Measurements from ENCODE around the gene TMPRSS3.

TMPRSS3 gene

GRCh38 chr21:42351626-42352440 lies 44.0 kb downstream of the TMPRSS3 start:
- DNase-seq (ENCODE audit: low read depth, low spot score), result no peak

- DNase-seq (ENCODE audit: low read depth, low spot score), result no peak
Measured at GRCh38 chr21:42350927-42351426, 44.9 kb downstream of the TMPRSS3 start, which contains the start of gene TFF2. Gene TFF2 (minus strand): TSS chr21:42350994. CDS start chr21:42350957, 37 bp downstream.

GRCh38 chr21:42350318-42350910 lies 45.4 kb downstream of the TMPRSS3 start:
- DNase-seq (ENCODE audit: low read depth, low spot score), result no peak

DNA sequence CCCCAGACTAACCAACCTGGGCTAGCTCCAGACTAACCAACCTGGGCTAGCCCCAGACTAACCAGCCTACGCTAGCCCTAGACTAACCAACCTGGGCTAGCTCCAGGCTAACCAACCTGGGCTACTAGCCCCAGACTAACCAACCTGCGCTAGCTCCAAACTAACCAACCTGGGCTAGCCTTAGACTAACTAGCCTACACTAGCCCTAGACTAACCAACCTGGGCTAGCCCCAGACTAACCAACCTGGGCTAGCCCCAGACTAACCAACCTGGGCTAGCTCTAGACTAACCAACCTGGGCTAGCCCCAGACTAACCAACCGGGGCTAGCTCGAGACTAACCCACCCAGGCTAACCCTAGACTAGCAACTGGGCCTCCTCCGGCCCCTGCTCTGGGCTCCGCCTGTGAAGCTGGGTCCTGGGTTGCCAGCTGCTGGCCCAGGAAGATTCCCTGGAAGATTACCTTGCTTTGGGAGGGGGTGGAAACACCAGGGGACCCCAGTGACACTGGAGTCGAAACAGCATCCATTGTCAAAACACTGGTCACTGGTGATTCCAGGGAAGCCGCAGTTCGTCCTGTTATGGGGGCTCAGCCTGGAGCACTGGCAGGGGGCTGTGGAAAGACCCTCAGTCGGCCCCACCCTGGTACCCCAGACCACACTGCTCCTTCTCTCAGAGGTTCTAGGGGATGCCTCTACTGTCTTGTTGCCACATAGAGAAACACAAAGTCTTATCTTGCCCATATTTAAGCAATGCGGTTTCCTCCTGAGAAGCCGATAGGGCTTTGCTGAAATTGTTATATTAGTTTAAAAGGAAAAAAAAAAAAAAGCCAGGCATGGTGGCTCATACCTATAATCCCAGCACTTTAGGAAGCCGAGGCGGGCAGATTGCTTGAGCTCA lies 46.2 kb downstream of the TMPRSS3 start:
- no peak for DNase-seq (ENCODE audit: low read depth, low spot score)

DNA sequence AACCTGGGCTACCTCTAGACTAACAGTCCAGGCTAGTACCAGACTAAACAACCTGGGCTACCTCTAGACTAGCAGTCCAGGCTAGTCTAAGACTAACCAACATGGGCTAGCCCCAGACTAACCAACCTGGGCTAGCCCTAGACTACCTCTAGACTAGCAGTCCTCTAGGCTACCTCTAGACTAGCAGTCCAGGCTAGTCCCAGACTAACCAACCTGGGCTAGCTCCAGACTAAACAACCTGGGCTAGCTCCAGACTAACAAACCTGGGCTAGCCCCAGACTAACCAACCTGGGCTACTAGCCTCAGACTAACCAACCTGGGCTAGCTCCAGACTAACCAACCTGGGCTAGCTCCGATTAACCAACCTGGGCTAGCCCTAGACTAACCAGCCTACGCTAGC lies 47.1 kb downstream of the TMPRSS3 start:
- no peak for DNase-seq (ENCODE audit: low read depth, low spot score)

DNA sequence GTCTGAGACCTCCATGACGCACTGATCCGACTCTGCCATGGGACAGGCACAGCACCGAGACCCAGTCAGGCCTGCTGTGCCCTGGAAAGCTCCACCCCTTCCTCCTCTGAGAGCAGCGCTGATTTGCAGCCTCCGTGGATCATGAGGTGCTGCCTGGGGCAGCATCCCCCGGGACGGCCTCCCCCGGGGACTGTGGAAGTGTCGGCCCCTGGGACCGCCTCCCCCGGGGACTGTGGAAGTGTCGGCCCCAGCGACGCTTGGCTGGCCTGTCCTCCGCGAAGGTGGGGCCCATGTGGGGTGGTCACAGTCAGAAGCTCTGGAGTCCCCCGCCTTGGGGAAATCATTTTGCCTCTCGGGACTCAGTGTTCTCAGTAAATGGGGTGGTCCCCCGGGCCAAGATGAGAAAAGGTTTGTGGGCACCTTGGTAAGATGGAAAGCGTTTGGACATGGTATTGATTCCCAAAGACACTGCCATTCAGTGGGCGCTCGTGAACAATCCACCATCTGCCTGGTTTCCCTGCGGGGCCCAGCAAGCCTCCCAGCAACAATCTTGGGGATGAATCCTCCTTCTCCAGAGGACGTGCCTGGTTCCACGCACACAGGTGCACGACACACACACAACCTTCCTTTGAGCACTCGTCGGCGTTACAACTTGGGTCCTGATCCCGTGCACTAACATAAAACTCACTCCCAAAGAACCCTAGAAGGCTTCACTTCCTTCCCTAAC lies 48.1 kb downstream of the TMPRSS3 start:
- no peak for DNase-seq (ENCODE audit: low read depth, low spot score)

DNA sequence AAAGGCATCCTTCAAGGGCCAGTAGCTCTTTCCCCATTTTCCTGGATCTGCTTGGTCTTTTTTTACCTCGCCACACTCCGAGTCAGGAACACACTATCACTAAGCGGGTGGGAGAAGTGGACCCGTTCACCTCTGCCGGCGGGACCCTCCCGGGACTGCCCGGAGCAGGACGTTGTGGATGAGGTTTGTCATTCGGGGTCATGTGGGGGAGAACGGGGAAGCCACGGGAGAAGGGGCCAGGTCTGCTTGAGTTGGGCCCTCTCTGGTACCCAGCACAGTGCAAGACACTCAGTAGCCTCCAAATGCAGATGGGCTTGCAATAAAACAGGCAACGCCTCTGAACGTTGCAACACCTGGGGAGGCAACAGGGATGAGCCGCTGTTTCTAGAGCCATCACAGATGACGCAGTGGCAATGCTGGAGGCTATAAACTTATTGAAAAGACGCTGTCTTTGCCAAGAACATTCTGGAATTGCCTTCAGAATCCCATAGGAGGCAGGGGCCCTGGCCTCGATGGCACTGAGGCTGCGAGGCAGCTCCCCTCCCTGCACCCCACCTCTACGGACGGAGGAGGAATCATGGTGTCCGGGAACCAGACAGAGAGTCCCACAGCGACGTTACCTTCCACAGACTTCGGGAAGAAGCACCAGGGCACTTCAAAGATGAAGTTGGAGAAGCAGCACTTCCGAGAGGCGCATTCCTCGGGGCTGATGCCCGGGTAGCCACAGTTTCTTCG lies 48.8 kb downstream of the TMPRSS3 start:
- DNase-seq (ENCODE audit: low read depth, low spot score), result no peak

GRCh38 chr21:42346441-42346840 lies 49.4 kb downstream of the TMPRSS3 start:
- DNase-seq (ENCODE audit: low read depth, low spot score), result no peak

DNA sequence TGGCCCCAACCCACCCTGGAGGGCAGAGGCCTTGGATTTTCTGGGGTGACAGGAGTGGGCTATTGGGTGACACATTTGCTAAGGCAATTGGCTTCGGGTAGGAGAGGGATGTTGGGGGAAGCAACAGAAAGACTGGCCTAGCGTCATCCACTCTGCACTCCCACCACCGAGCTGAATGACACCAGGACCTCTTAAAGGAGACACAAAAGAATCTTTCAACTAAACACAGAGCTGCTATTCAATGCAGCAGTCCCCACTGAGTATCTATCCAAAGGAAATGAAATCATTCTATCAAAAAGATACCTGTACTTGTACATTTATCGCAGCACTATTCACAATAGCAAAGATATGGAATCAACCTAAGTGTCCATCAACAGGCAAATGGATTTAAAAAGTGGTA lies 51.2 kb downstream of the TMPRSS3 start:
- no peak for DNase-seq (ENCODE audit: low read depth, low spot score)

GRCh38 chr21:42343963-42344510 lies 51.8 kb downstream of the TMPRSS3 start:
- no peak for DNase-seq (ENCODE audit: low read depth, low spot score)

DNA sequence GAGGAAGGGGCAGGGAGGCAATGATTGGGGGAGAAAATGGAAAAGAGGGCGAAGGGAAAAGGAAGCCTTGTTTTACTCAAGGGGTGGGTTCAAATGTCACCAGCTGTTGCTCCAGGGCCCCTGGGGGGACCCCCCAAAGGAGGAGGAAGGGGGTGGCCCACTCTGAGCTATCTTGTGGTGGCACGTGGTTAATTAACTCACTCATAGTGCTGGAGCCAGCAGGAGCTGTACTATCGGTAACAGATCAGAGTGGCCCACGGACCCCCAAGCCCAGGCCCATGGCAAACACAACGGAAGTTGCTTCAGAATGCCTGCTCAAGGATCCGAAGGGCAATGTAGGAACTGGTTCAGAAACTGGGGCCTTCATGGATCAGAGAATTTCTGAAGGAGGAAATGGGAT lies 52.3 kb downstream of the TMPRSS3 start:
- no peak for DNase-seq (ENCODE audit: low read depth, low spot score)

DNA sequence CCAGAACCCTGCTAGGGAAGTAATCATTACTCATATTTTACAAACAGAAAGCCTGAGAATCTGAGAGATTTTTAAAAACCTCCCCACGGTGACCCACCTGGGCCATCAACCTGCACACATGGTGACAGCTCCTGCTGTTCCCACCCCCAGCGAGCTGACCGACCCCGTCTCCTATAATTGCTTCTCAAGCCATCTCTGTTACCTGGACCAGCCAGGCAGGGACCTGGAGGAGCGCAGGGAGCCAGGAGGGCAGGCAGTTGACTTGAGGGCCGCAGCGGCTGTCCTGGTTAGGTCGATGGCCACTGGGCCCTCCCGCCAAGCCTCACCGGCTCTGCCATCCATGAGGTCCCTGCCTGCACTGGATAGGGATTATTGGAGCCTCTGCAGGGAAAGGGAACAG lies 52.8 kb downstream of the TMPRSS3 start:
- DNase-seq (ENCODE audit: low read depth, low spot score), result no peak

GRCh38 chr21:42341776-42342542 lies 53.9 kb downstream of the TMPRSS3 start:
- DNase-seq (ENCODE audit: low read depth, low spot score), result no peak

DNA sequence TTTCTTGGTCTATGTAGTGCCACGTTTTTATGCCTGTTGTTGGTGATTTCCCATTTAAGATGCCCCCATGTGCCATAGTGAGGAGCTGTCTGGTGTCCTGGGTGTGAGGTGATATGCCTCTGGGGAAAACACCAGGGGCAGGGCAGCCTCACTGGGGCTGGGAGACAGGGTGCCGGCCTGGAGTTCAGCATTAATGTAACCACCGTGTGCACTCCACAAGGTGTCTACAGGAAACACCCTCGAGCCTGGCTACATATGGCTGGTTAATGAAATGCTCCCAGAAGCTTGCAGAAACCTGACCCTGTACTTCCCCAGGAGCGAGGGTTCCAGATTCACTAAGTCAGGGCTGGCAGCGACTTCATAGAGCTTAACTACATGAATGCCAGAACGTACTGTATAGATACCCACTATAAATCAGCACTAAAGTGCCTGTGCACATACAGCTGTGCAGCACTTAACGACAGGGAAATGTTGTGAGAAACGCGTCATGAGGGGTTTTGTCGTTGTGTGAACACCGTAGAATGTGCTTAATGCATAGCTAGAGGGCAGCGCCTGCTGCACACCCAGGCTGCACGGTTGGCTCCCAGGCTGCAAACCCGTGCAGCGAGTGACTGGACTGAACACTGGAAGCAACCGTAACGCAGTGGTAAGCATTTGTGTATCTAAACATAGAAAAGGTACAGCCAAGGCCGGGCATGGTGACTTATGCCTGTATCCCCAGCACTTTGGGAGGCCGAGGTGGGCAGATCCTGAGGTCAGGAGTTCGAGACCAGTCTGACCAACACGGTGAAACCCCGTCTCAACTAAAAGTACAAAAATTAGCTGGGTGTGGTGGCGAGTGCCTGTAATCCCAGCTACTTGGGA lies 55.4 kb downstream of the TMPRSS3 start:
- DNase-seq (ENCODE audit: low read depth, low spot score), result no peak

DNA sequence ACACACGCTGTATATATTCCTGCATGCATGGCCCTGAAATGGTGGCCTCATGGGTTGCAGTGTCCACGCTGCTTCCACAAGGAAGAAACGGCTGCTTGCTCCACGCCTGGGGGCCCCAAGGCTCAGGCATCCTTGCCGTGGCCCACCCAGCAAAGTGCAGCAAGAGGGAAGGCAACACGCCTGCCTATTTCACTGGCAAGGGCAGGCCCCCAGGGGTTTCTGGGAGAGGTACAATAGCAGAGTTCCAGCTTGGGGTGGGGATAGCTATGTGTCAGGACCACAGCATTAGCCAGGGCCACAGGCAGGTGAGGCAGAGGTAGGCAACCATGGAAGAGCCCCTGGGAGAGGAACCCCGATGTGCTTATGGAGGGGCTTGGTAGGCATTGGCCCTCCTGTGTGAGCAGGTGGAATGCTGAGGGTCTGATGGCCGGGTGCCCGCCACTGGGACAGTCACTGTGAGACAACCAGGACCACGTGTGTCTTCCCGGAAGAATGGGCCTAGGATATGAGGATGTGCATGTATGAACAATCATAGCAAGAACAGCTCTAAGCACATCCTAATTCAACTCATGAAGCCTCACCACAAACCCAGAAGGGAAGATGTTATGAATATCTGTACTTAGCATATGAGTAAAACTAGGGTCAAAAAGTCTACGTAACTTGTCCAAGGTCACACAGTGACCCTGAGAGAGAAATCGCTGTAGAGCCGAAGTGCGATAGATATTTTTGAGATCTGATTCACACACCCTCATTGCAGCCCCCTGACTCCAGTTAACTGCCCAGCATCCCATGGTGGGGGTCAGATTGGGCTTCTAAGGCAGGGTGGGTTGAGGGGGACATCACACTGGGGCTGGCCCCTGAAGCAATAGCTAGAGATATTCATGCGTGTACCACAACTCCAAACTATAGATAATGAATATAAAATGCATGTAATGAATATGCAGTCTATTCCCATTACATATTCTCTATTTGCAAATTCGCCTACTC lies 56.8 kb downstream of the TMPRSS3 start:
- DNase-seq (ENCODE audit: low read depth, low spot score), result no peak

DNA sequence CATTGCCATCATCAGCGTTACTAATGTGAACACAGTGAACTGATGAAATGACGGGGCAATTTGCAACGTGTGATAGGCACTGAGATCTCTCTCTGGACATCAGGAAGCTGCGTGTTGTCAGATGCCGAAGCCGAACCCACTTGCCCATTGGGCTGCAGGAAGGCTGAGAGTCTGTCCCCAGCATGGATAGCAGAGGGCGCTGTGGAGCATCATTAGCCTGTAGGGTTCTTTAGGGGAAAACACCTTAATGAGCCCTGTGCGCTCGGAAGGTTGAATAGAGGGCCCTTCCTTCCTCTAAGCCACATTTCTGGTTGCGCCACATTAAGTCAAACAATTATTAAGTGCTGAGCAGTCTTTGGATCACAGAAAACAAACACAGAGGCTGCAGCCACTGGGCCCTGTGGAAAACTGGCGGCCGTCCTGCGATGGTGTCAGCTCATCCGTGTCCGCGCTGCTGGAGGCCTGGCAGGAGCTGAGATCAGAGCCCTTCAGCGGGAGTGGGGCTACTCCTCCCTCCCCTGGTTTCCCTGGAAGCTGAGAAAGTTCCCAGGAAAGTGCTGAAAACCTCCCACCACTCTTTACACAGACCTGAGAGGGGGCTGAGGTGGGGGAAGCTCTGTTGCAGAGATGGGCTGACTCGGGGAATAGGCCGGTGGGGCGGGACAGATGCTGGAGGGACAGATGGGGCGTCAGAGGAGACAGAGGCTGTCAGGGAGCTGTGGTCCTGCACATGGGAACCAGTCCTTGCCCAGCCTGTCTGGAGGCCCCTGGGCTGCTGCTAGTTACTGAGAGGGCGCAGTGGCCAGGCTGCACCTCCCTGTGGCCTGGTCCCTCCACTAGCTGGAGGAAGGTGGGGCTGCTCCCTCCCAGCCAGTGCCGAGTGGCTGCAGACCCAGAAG lies 57.8 kb downstream of the TMPRSS3 start:
- peak; percentile 81 for DNase-seq (ENCODE audit: low read depth, low spot score)

Measured in ELF-1 (cell line).